ENCODE measurements around the gene HSPB7.

GRCh38 chr1:15994590-15995351 lies 23.1 kb downstream of the HSPB7 start:
- TF ChIP-seq YY1 (IDR thresholded peaks at IDR 0.05) (no peak), TAF1 (conservative IDR thresholded peaks at IDR 0.05) (no peak), CTCF (IDR thresholded peaks at IDR 0.05; ENCODE audit: low read depth, low read length, missing input control) (peak; percentile 80), HNF4G (IDR thresholded peaks at IDR 0.05) (no peak), MAX (IDR thresholded peaks at IDR 0.05) (no peak)
